OCI-LY3 (cell line): ENCODE results near the gene ADGRV1.

ENCODE experiments used
- H2AFZ ChIP-seq: fragments of 200-600, 300-600 bp; shearing (Covaris generic); 2 replicates; pipeline ENCODE4 v1.6.0; 2014; ENCODE audit warnings: antibody characterized with exemption, low read depth, low read length
- H3K27ac ChIP-seq: fragments of 200-600, 300-600 bp; sonication (generic); 2 replicates; pipeline ENCODE4 v1.5.1; 2014; ENCODE audit warnings: mild to moderate bottlenecking, low read length, moderate library complexity, mixed read lengths
- H3K27me3 ChIP-seq: fragments of 200-600, 300-600 bp; sonication (generic); 2 replicates; pipeline ENCODE4 v1.6.1; 2014; ENCODE audit warnings: low read depth, low read length, mixed read lengths
- H3K36me3 ChIP-seq: fragments of 200-600, 300-600 bp; sonication (generic); replicated peaks from 2 replicates; pipeline ENCODE3; 2014; ENCODE audit warnings: low read depth, low read length, mixed read lengths
- H3K4me1 ChIP-seq: fragments of 300-600, 200-600 bp; sonication (generic); 2 replicates; pipeline ENCODE4 v1.6.1; 2014; ENCODE audit warnings: low read length, mixed read lengths
- H3K4me2 ChIP-seq: fragments of 200-600, 300-600 bp; sonication (generic); 2 replicates; pipeline ENCODE4 v1.6.1; 2014; ENCODE audit warnings: low read length, mixed read lengths
- H3K4me3 ChIP-seq: fragments of 300-600, 200-600 bp; sonication (generic); 2 replicates; pipeline ENCODE4 v1.5.1; 2014; ENCODE audit warnings: antibody characterized with exemption, mild to moderate bottlenecking, low read length, moderate library complexity
- H3K79me2 ChIP-seq: fragments of 300-600, 200-600 bp; shearing (Covaris generic); 2 replicates; pipeline ENCODE4 v1.6.1; 2014; ENCODE audit warnings: mild to moderate bottlenecking, low read length, mixed read lengths
- H3K9ac ChIP-seq: fragments of 300-600, 200-600 bp; shearing (Covaris generic); 2 replicates; pipeline ENCODE4 v1.6.0; 2014; ENCODE audit warnings: mild to moderate bottlenecking, low read length, moderate library complexity
- H3K9me3 ChIP-seq: fragments of 200-600, 300-600 bp; shearing (Covaris generic); 2 replicates; pipeline ENCODE4 v1.6.1; 2014; ENCODE audit warnings: low read length, mixed read lengths; ENCODE audit not compliant: insufficient read depth
- H4K20me1 ChIP-seq: fragments of 200-600, 300-600 bp; sonication (generic); 2 replicates; pipeline ENCODE4 v1.6.1; 2016; ENCODE audit warnings: low read length, mixed read lengths; ENCODE audit not compliant: insufficient read depth
- EZH2phosphoT487 ChIP-seq: fragments of 200-600 bp; shearing (Covaris generic); IDR thresholded peaks from 2 replicates; pipeline ENCODE4 v1.6.1; 2018; ENCODE audit warnings: antibody characterized with exemption, mixed run types, low read depth
- TF ChIP-seq, protein P1 (sequence below): fragments of 200-600, 300-600 bp; sonication (generic); IDR thresholded peaks from 2 replicates; pipeline ENCODE4 v1.5.1; 2014; ENCODE audit warnings: antibody characterized with exemption, low read length, low read depth

The ADGRV1 gene

DNA sequence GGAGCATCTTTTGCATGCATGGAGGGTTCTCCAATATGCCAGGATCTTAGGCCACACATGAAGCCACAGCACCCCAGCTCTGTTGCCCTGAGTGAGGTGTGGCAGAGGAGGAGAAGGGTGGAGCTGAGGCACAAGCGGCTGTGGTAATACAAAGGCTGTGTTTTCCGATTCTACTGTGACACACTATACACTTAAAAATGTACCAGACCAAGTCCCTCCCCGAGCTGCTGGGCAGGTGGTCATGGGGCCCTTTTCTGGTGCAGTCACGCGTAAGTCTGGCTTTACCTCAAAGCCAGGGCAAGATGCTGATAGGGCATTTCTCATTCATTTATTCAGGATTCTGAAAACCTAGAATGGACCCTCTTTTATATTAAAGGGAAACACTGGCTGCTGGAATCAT, 3.7 kb downstream of the ADGRV1 start:
- Histone ChIP-seq H4K20me1 (no peaks in the 10 kb centered on the region), H3K36me3 (no peaks in the 10 kb centered on the region), H3K4me1 (no peaks in the 10 kb centered on the region), H3K4me3 (no peak overlapping the region), H3K27ac (no peak overlapping the region), H3K4me2 (no peak overlapping the region), H2AFZ (no peak overlapping the region), H3K9me3 (no peaks in the 10 kb centered on the region), H3K79me2 (no peaks in the 10 kb centered on the region), H3K27me3 (no peaks in the 10 kb centered on the region), H3K9ac (no peak overlapping the region)
- TF ChIP-seq, protein P1, sequence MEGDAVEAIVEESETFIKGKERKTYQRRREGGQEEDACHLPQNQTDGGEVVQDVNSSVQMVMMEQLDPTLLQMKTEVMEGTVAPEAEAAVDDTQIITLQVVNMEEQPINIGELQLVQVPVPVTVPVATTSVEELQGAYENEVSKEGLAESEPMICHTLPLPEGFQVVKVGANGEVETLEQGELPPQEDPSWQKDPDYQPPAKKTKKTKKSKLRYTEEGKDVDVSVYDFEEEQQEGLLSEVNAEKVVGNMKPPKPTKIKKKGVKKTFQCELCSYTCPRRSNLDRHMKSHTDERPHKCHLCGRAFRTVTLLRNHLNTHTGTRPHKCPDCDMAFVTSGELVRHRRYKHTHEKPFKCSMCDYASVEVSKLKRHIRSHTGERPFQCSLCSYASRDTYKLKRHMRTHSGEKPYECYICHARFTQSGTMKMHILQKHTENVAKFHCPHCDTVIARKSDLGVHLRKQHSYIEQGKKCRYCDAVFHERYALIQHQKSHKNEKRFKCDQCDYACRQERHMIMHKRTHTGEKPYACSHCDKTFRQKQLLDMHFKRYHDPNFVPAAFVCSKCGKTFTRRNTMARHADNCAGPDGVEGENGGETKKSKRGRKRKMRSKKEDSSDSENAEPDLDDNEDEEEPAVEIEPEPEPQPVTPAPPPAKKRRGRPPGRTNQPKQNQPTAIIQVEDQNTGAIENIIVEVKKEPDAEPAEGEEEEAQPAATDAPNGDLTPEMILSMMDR: no peak
- no peak for TF ChIP-seq EZH2phosphoT487

- Histone ChIP-seq H4K20me1 (no peaks in the 10 kb centered on the region), H3K4me2 (no peak overlapping the region), H3K79me2 (no peaks in the 10 kb centered on the region), H2AFZ (no peak overlapping the region), H3K9me3 (no peaks in the 10 kb centered on the region), H3K4me1 (no peaks in the 10 kb centered on the region), H3K36me3 (no peaks in the 10 kb centered on the region), H3K27ac (no peak overlapping the region), H3K9ac (no peak overlapping the region), H3K27me3 (no peaks in the 10 kb centered on the region), H3K4me3 (no peak overlapping the region)
- TF ChIP-seq EZH2phosphoT487: no peak
- TF ChIP-seq, protein P1: no peak
These were observed 4.5 kb downstream of the ADGRV1 start for GRCh38 chr5:90563108-90563507.

DNA sequence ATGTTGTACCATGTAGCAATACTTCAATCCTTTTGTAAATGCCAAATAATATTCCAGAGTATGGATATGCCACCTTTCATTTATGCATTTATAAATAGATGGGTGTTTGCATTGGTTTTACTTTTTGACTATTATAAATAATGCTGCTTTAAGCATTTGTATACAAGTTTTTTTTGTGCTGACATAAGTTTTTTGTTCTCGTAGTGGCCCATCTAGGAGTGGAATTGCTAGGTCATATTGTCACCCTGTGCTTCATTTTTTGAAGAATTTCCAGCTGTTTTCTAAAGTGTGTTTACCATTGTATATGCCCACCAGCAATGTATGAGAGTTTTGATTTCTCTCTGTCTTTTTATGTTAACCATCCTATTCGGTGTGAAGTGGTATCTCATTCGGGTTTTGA, 6.9 kb downstream of the ADGRV1 start:
- Histone ChIP-seq H3K4me2 (no peak overlapping the region), H3K9ac (no peak overlapping the region), H3K36me3 (no peaks in the 10 kb centered on the region), H3K79me2 (no peaks in the 10 kb centered on the region), H3K4me1 (no peaks in the 10 kb centered on the region), H3K4me3 (no peak overlapping the region), H3K27me3 (no peaks in the 10 kb centered on the region; the same call in 1 of the 2 replicates), H4K20me1 (no peaks in the 10 kb centered on the region), H3K27ac (no peak overlapping the region), H2AFZ (no peak overlapping the region), H3K9me3 (no peaks in the 10 kb centered on the region)
- TF ChIP-seq, protein P1: no peak
- no peak for TF ChIP-seq EZH2phosphoT487

DNA sequence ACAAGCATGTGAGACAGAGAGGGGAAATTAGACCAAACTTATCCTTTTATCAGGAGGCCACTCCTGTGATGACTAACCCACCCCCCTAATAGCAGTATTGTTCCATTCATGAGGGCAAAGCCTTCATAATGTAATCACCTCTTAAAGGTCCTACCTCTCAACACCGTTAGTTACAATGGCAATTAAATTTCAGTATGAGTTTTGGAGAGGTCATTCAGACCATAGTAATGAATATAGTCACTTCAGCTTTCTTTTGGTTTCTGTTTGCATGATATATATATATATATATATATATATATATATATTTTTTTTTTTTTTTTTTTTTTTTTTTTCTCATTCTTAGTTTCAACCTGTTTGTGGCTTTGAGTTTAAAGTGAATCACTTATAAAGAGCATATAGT, 10.5 kb downstream of the ADGRV1 start:
- Histone ChIP-seq H3K79me2 (no peaks in the 10 kb centered on the region), H3K27me3 (peaks cover 4% of the 10 kb centered on the region; the same call in 1 of the 2 replicates), H3K36me3 (no peaks in the 10 kb centered on the region), H4K20me1 (no peaks in the 10 kb centered on the region), H3K4me1 (no peaks in the 10 kb centered on the region), H3K4me2 (no peak overlapping the region), H2AFZ (no peak overlapping the region), H3K9ac (no peak overlapping the region), H3K4me3 (no peak overlapping the region), H3K9me3 (no peaks in the 10 kb centered on the region), H3K27ac (no peak overlapping the region)
- TF ChIP-seq, protein P1: no peak
- no peak for TF ChIP-seq EZH2phosphoT487
